T-helper 2 cell treated with Interferon-gamma antibody and Interleukin-4, amounts not matched to agents 5 μg/mL and 100 μg/mL, for 36 hours (primary cell): ENCODE results near the gene HDDC3.
"Not testable (repeated sequence)": the region's sequence is repeated elsewhere in the genome, so short reads cannot be mapped to it uniquely, and the experiment has no call there.

Source experiments
- DNase-seq: peaks from one replicate; pipeline ENCODE4 v3.0.0; 2021; ENCODE audit warnings: low spot score
- H3K27ac Mint-ChIP-seq: one replicate; pipeline ENCODE4 v1.8.0; 2021; ENCODE audit warnings: mild to moderate bottlenecking, mixed read lengths
- H3K27me3 Mint-ChIP-seq: one replicate; pipeline ENCODE4 v1.8.0; 2021; ENCODE audit warnings: low read depth, mixed read lengths
- H3K36me3 Mint-ChIP-seq: one replicate; pipeline ENCODE4 v1.8.0; 2021; ENCODE audit warnings: low read depth, mixed read lengths
- H3K4me1 Mint-ChIP-seq: one replicate; pipeline ENCODE4 v1.8.0; 2021; ENCODE audit warnings: low read depth, mixed read lengths
- H3K4me3 Mint-ChIP-seq: one replicate; pipeline ENCODE4 v1.8.0; 2022; ENCODE audit warnings: mild to moderate bottlenecking, moderate library complexity, mixed read lengths
- H3K9me3 Mint-ChIP-seq: one replicate; pipeline ENCODE4 v1.8.0; 2021; ENCODE audit warnings: mixed read lengths

The HDDC3 gene

DNA sequence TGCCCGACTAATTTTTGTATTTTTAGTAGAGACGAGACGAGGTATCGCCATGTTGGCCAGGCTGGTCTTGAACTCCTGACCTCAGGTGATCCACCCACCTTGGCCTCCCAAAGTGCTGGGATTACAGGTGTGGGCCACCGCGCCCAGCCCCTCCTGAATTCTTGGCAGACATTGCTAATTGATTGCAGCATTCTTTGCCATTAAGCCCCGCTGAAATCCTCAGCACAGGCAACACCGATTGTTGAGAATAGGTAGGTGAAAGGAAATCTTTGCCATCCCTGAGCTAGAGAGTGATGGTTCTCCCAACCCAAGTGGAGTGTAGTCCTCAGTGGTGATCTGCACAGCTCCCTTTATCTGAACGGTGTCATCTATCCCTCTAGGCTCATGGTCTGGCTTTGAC, 27.6 kb downstream of the HDDC3 start:
- H3K36me3 Mint-ChIP-seq: peaks cover 34% of the 10 kb centered on the region
- H3K27me3 Mint-ChIP-seq: no peaks in the 10 kb centered on the region
- peaks cover 29% of the 10 kb centered on the region for H3K4me1 Mint-ChIP-seq
- no peak overlapping the region for H3K27ac Mint-ChIP-seq
- peak overlapping the region; percentile 18 for H3K4me3 Mint-ChIP-seq
- no peak for DNase-seq
- no peaks in the 10 kb centered on the region for H3K9me3 Mint-ChIP-seq

DNA sequence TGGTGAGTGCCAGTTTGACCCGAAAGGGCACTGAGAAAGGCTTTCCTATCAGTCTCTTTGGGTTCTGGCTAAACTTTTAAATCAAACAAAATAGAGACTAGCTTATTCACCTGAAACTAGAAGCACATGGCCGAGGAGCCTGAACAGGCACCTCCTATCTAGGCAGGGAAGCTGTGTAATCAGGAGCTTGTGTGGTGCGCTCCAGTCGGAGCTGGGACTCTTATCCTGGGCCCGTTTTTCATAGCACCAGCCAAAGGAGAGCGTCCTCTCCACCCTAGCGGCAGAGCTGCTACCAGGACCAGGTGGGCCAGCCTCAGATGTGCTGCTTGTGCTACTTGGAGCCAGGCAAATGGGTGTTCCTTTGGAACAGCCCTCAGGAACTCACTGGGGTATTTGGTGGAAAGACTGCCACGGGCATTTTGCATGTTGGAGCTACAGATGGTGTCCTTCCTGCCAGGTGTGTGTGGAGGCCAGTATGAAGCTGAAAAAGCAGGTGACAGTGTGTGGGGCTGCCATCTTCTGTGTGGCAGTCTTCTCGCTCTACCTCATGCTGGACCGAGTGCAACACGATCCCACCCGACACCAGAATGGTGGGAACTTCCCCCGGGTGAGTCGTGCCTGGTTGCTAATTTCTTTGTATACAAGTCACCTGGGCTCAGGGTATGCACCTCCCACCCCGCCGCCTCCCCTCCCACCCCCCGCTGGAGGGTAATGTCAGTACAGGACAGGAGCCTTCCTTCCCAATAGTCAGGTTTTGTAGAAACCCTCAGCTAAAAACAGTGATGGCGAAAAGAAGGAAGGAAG, 28.4 kb downstream of the HDDC3 start:
- Mint-ChIP-seq H3K9me3 (no peaks in the 10 kb centered on the region), H3K27me3 (no peaks in the 10 kb centered on the region), H3K36me3 (peaks cover 31% of the 10 kb centered on the region), H3K27ac (peak overlapping the region; percentile 85), H3K4me3 (peak overlapping the region; percentile 89), H3K4me1 (peaks cover 29% of the 10 kb centered on the region)
- no peak for DNase-seq

DNA sequence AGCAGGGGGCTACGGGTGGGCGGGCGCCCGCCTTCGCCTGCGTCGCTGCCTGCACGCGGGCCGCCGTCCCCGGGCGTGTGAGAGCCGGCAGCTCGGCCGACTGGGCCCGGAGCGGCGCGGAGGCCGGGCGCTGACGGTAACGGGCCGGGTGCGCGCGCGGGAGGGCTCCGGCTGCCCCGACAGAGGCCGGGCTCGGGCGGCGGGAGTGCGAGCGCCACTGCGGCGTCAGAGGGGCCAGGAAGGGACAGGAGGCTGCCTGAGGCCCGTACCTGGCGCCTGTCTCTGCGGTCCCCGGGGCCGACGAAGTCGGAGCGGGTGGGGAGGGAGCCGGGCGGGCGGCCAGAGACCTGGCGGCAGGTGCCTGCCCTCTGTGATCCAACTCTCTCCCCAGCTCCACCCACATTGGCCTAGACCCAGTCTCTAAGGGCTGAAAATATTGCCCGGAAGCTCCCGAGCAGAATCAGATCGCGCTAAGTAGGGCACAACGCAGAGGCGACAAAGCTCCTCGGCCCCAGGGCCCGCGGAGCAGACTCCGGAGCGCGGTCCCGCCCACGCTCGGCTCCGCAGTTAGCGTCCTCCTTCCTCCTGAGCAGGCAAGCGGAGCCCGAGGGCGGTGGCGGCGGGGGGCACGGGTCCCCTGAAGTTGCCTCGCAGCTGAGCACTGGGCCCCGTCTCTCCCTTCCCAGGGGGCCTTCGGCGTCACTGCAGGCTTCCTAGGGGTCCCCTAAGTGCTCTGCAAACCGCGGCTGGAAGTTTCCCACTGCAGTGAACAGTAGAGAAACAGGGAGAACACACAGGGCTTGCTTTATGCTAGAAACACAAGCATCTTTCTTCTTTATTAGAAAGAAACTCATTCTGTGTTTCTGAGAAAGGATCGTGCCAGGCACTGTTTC, 29.3 kb downstream of the HDDC3 start, which contains the start of gene MAN2A2:
Gene MAN2A2, plus strand, starts transcription at position 463 of the 893 bp plus-strand sequence. CDS start 906 bp downstream, outside the sequence.
- H3K27me3 Mint-ChIP-seq: no peaks in the 10 kb centered on the region
- H3K36me3 Mint-ChIP-seq: peaks cover 30% of the 10 kb centered on the region
- H3K4me1 Mint-ChIP-seq: peaks cover 29% of the 10 kb centered on the region
- no peaks in the 10 kb centered on the region for H3K9me3 Mint-ChIP-seq
- peak; percentile 84 for DNase-seq
- peak within 1 kb of the TSS; percentile 88 for H3K27ac Mint-ChIP-seq
- peak within 1 kb of the TSS; percentile 89 for H3K4me3 Mint-ChIP-seq

DNA sequence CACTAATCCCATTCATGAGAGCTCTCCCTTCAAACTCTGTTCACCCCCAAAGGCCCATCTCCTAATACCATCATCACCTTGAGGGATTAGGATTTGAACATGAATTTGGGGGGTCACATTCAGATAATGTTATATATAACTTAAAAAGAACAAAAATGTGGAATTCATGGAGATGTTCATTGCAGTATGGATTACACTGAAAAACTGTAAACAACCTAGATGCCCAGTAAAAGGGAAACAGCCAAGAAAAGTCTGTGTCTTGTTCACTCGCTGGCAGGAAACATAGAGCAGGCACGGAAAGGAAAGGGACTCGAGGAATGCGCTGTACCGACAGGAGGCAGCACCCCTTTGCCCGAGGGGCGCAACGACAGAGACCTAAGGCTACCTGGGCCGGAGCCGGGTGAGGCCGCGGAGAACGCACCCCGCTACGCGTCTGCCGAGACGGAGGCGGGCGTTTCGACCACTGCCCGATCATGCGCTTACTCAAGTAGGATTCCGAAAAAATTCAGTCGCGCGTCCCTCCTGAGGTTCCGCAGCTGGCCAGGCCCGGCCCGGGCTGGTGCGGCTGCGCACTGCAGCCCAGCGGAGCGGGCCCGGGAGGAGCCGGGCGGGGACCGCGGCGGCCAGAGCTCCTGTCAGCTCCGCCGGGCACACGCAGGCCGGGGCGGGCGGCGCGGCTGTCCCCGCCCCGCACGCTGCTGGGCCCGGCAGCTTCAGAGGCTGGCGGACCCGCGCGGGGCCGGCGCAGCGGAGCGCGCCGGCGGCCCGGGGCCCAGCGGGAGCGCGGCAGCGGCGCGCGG, 30.1 kb downstream of the HDDC3 start:
- Mint-ChIP-seq H3K27ac (peak overlapping the region; percentile 88), H3K36me3 (peaks cover 22% of the 10 kb centered on the region), H3K4me1 (peaks cover 29% of the 10 kb centered on the region), H3K4me3 (peak overlapping the region; percentile 85), H3K9me3 (no peaks in the 10 kb centered on the region), H3K27me3 (no peaks in the 10 kb centered on the region)
- peak; percentile 79 for DNase-seq

DNA sequence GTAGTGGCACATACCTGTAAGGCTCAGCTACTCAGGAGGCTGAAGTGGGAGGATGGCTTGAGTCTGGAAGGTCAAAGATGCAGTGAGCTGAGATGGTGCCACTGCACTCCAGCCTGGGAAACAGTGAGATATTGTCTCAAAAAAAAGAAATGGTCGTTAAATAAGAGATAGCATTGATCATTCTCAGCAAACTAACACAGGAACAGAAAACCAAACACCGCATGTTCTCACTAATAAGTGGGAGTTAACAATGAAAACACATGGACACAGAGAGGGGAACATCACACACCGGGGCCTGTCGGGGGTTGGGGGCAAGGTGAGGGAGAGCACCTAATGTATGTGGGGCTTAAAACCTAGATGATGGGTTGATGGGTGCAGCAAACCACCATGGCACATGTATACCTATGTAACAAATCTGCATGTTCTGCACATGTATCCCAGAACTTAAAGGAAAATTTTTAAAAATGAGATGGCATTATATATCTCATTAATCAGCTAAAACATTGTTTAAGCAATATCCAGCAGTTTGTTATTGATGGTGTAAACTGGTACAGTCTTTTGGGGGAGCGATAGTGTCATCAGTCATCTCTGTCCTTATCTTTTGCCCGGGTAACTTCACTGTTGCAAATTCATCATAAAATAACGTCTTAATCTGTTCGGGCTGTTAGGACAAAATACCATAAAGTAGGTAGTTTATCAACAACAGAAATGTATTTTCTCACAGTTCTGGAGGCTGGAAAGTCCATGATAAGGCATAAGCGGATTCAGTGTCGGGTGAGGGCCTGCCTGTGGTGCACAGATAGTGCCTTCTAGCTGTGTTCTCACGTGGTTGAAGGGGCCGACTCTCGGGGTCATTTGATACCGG, 30.9 kb downstream of the HDDC3 start:
- Mint-ChIP-seq H3K4me1 (peaks cover 31% of the 10 kb centered on the region), H3K4me3 (peak overlapping the region; percentile 85), H3K27me3 (no peaks in the 10 kb centered on the region), H3K36me3 (peaks cover 19% of the 10 kb centered on the region), H3K27ac (peak overlapping the region; percentile 88), H3K9me3 (no peaks in the 10 kb centered on the region)
- DNase-seq: no peak

DNA sequence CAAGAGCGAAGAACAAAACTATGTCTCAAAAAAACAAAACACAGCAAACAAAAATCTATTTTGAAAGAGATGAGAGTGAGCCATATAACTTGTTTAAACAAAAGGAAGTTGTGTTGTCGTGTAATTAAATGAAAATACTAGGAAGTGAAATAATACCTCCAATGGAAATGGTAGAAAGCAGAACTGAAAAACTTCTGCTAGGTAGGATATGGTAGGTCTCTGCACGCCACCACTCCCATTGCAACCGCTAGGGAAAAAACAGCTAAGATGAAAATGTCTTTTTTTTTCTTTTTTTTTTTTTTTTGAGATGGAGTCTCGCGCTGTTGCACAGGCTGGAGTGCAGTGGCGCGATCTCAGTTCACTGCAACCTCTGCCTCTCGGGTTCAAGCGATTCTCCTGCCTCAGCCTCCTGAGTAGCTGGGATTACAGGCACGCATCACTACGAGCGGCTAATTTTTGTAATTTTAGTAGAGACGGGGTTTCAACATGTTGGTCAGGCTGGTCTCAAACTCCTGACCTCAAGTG, 35.2 kb downstream of the HDDC3 start:
- not testable (repeated sequence) for DNase-seq, H3K27ac Mint-ChIP-seq, H3K4me3 Mint-ChIP-seq

DNA sequence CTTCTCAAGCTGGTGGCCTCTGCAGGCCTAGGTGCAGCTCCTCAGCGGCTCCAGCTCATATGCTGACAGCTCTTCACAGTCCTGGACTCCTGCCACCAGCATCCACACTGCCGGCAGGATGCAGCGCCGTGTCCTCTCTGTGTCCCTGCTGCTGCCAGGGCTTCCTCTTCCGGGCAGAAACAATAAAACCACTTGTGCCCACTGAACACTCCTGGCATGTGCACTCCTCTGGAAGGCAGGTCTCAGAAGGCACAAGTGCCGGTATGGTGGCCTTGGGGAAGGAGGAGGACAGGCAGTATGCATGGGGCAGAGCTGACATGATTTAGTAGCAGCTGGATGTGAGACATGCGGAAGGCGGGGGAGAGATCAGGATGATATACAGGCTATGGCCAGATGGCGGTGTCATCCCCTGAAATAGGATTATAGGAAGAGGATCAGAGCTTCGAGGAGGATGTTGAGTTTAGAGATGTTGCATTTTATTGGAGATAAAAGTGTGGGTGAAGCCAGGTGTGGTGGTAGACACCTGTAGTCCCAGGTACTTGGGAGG, 36.7 kb downstream of the HDDC3 start:
- H3K9me3 Mint-ChIP-seq: no peaks in the 10 kb centered on the region
- H3K27ac Mint-ChIP-seq: peak overlapping the region; percentile 1

More for the DNA sequence above, 35.2 kb downstream of the HDDC3 start:
- Mint-ChIP-seq H3K36me3 (peaks cover 21% of the 10 kb centered on the region), H3K4me1 (peaks cover 15% of the 10 kb centered on the region)
- H3K9me3 Mint-ChIP-seq, H3K27me3 Mint-ChIP-seq: not testable (repeated sequence)

DNA sequence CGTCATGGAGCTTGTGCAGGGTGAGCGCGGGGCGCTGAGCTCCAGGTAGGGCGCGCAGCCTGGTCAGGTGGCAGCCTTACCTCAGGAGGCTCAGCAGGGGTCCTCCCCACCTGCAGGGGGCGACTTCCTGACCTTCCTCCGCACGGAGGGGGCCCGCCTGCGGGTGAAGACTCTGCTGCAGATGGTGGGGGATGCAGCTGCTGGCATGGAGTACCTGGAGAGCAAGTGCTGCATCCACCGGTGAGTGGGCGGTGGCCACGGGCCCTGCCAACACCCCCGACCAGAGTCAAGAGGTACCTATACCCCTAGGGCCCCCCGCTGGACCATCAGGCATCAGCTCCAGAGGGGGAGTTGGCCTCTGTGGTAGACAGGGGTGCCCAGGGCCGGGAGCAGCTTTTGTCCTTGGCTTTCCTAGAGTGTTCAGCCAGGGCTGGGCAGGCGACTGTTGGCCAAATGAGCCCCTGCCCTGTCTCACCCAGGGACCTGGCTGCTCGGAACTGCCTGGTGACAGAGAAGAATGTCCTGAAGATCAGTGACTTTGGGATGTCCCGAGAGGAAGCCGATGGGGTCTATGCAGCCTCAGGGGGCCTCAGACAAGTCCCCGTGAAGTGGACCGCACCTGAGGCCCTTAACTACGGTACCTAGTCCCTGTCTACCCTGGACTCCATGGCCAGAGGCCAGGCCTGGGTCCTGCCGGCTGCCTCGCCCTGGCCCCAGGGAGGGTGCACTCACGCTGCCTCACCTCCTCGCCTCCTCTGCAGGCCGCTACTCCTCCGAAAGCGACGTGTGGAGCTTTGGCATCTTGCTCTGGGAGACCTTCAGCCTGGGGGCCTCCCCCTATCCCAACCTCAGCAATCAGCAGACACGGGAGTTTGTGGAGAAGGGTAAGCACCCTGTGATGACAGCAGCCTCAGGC, 38.9 kb downstream of the HDDC3 start:
- Mint-ChIP-seq H3K36me3 (peaks cover 25% of the 10 kb centered on the region), H3K27ac (no peak overlapping the region), H3K9me3 (no peaks in the 10 kb centered on the region), H3K4me1 (peaks cover 3% of the 10 kb centered on the region), H3K4me3 (no peak overlapping the region), H3K27me3 (no peaks in the 10 kb centered on the region)
- DNase-seq: no peak

More for the DNA sequence above, 36.7 kb downstream of the HDDC3 start:
- Mint-ChIP-seq H3K36me3 (peaks cover 27% of the 10 kb centered on the region), H3K27me3 (no peaks in the 10 kb centered on the region), H3K4me1 (peaks cover 5% of the 10 kb centered on the region), H3K4me3 (no peak overlapping the region)
- no peak for DNase-seq

DNA sequence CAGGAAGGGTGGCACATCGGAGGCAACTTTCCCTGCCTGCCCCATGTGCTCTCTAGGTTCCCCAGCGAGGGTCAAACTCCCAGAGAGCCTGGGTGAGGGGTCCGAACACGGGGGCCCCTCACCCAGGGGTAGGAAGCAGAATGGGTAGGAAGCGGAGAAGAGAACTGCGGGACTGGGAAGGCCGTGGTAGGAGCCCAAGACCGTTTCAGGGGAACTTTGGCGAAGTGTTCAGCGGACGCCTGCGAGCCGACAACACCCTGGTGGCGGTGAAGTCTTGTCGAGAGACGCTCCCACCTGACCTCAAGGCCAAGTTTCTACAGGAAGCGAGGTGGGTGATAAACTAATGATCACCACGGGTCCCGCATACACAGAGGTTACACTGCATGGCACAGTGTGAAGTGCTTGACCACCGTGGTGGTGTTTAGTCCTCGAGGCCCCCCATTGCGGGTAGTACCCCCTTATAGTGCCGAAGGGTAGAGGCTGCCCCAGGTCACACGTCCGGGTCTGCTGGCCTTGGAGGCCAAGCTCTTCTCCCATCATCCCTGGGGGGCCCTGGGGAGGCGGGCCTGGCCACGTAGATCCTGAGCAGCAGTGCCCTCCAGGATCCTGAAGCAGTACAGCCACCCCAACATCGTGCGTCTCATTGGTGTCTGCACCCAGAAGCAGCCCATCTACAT, 39.7 kb downstream of the HDDC3 start:
- Mint-ChIP-seq H3K4me1 (peaks cover 5% of the 10 kb centered on the region), H3K36me3 (peaks cover 29% of the 10 kb centered on the region), H3K27me3 (no peaks in the 10 kb centered on the region), H3K4me3 (no peak overlapping the region), H3K27ac (no peak overlapping the region), H3K9me3 (no peaks in the 10 kb centered on the region)
- no peak for DNase-seq

DNA sequence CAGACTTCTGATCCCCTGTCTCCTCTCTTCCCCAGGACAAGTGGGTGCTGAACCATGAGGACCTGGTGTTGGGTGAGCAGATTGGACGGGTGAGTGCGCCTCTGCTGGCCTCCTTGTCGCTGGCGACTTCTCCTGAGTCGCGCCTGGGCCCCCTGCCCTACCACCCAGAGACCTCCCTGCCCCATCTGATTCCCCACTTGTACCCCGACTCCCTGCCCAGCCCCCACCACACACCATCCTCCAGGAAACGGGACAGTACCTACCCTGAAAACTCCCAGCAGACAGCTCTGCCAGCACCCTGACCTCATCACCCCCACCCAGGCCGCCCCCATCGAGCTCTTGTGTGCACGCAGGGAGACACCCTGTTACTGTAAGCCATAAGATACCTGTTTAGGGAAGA, 40.3 kb downstream of the HDDC3 start:
- Mint-ChIP-seq H3K9me3 (no peaks in the 10 kb centered on the region), H3K27ac (no peak overlapping the region), H3K27me3 (no peaks in the 10 kb centered on the region), H3K4me3 (no peak overlapping the region), H3K36me3 (peaks cover 33% of the 10 kb centered on the region), H3K4me1 (peaks cover 7% of the 10 kb centered on the region)
- no peak for DNase-seq

DNA sequence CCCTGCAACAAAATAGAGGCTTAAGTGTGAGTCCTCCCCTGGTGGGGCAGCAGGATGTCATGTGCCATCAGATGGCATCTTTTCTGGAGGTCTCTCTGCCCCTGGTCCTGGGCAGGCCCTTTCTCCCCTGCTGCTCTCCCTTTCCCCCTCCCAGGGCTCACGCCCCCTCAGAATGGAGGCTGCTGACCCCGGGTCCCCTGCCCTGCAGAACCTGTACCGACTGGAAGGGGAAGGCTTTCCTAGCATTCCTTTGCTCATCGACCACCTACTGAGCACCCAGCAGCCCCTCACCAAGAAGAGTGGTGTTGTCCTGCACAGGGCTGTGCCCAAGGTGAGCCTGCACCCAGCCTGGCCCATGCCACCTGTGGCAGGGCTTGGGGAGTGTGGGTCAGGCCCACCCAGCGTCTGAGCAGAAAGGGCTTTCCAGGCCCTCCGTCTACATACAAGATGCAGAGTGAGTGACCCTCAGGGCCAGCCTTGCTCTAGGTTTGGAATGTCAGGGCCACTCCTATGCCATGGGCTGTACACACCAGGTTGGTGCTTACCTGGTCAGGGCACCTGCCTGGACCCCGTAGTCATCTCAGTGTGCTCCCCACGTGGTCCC, 40.9 kb downstream of the HDDC3 start:
- DNase-seq: no peak
- H3K36me3 Mint-ChIP-seq: peaks cover 32% of the 10 kb centered on the region
- H3K4me3 Mint-ChIP-seq: no peak overlapping the region
- peaks cover 6% of the 10 kb centered on the region for H3K4me1 Mint-ChIP-seq
- no peaks in the 10 kb centered on the region for H3K27me3 Mint-ChIP-seq
- H3K9me3 Mint-ChIP-seq: no peaks in the 10 kb centered on the region
- no peak overlapping the region for H3K27ac Mint-ChIP-seq
